HUES6 (cell line): Measurements from ENCODE around the gene KBTBD3.
A peak's percentile ranks its signal among the peaks of the same experiment; 100 is the strongest.

Experiments
- H3K27ac ChIP-seq: 2 replicates; pipeline ENCODE4 v1.7.0; 2013; ENCODE audit warnings: low read depth, mild to moderate bottlenecking, low read length, inconsistent platforms
- H3K27me3 ChIP-seq: 2 replicates; pipeline ENCODE4 v1.6.1; 2013; ENCODE audit warnings: low read length; ENCODE audit not compliant: control insufficient read depth, insufficient read depth
- H3K36me3 ChIP-seq: 2 replicates; pipeline ENCODE4 v1.6.1; 2013; ENCODE audit warnings: low read length; ENCODE audit not compliant: control insufficient read depth, insufficient read depth
- H3K4me1 ChIP-seq: 2 replicates; pipeline ENCODE4 v1.6.1; 2013; ENCODE audit warnings: low read length; ENCODE audit not compliant: control insufficient read depth, insufficient read depth
- H3K4me3 ChIP-seq: 2 replicates; pipeline ENCODE4 v1.5.1; 2013; ENCODE audit warnings: low read depth, low read length
- H3K9ac ChIP-seq: one replicate; pipeline ENCODE4 v1.6.1; 2013; ENCODE audit warnings: mild to moderate bottlenecking, low read length
- H3K9me3 ChIP-seq: 2 replicates; pipeline ENCODE4 v1.6.1; 2013; ENCODE audit warnings: low read depth, low read length; ENCODE audit not compliant: control insufficient read depth, insufficient read depth

The KBTBD3 gene

GRCh38 chr11:106087815-106088435 is 10.8 kb upstream of the KBTBD3 start:
- Histone ChIP-seq H3K4me3 (no peak overlapping the region), H3K36me3 (peaks cover 58% of the 10 kb centered on the region), H3K27me3 (no peaks in the 10 kb centered on the region), H3K27ac (0 out of 2 replicates have a peak overlapping the region, but pooled peaks have one; percentile 26), H3K4me1 (no peaks in the 10 kb centered on the region), H3K9ac (no peak overlapping the region), H3K9me3 (no peaks in the 10 kb centered on the region)

GRCh38 chr11:106086850-106087249 is 9.7 kb upstream of the KBTBD3 start:
- Histone ChIP-seq H3K9ac (no peak overlapping the region), H3K4me1 (no peaks in the 10 kb centered on the region), H3K36me3 (peaks cover 56% of the 10 kb centered on the region), H3K27me3 (no peaks in the 10 kb centered on the region), H3K9me3 (no peaks in the 10 kb centered on the region), H3K27ac (no peak overlapping the region), H3K4me3 (no peak overlapping the region)

GRCh38 chr11:106086135-106086534 is 9.0 kb upstream of the KBTBD3 start:
- Histone ChIP-seq H3K27ac (no peak overlapping the region), H3K4me3 (no peak overlapping the region), H3K9me3 (no peaks in the 10 kb centered on the region), H3K4me1 (no peaks in the 10 kb centered on the region), H3K9ac (no peak overlapping the region), H3K27me3 (no peaks in the 10 kb centered on the region), H3K36me3 (peaks cover 54% of the 10 kb centered on the region)

- Histone ChIP-seq H3K9me3 (no peaks in the 10 kb centered on the region), H3K36me3 (peaks cover 61% of the 10 kb centered on the region), H3K4me3 (no peak overlapping the region), H3K27ac (no peak overlapping the region), H3K9ac (no peak overlapping the region), H3K27me3 (no peaks in the 10 kb centered on the region), H3K4me1 (peaks cover 5% of the 10 kb centered on the region; the same call in 1 of the 2 replicates)
These were observed 4.9 kb upstream of the KBTBD3 start for GRCh38 chr11:106082096-106082495.

GRCh38 chr11:106077609-106078455 is 685 bp upstream of the KBTBD3 start, which contains the start of gene AASDHPPT:
AASDHPPT (plus strand) TSS chr11:106077662; CDS start chr11:106077711, 49 bp downstream.
- no peaks in the 10 kb centered on the region for H3K27me3 ChIP-seq
- peak within 1 kb of the TSS; percentile 94 for H3K4me3 ChIP-seq
- peak within 1 kb of the TSS; percentile 97 for H3K9ac ChIP-seq
- peaks cover 9% of the 10 kb centered on the region; the same call in 1 of the 2 replicates for H3K4me1 ChIP-seq
- no peaks in the 10 kb centered on the region for H3K9me3 ChIP-seq
- H3K36me3 ChIP-seq: peaks cover 31% of the 10 kb centered on the region
- H3K27ac ChIP-seq: peak within 1 kb of the TSS; percentile 86

- H3K27ac ChIP-seq: no peak overlapping the region
- H3K36me3 ChIP-seq: peaks cover 21% of the 10 kb centered on the region
- H3K9me3 ChIP-seq: no peaks in the 10 kb centered on the region
- peak overlapping the region; percentile 65 for H3K9ac ChIP-seq
- peaks cover 9% of the 10 kb centered on the region; the same call in 1 of the 2 replicates for H3K4me1 ChIP-seq
- H3K27me3 ChIP-seq: no peaks in the 10 kb centered on the region
- H3K4me3 ChIP-seq: peak overlapping the region; percentile 85
These were observed 802 bp downstream of the KBTBD3 start for GRCh38 chr11:106076171-106076918.

- Histone ChIP-seq H3K9ac (no peak overlapping the region), H3K9me3 (no peaks in the 10 kb centered on the region), H3K27me3 (no peaks in the 10 kb centered on the region), H3K27ac (no peak overlapping the region), H3K36me3 (no peaks in the 10 kb centered on the region), H3K4me1 (peaks cover 4% of the 10 kb centered on the region; the same call in 1 of the 2 replicates), H3K4me3 (no peak overlapping the region)
These were observed 4.3 kb downstream of the KBTBD3 start for GRCh38 chr11:106072804-106073203.

- Histone ChIP-seq H3K9ac (no peak overlapping the region), H3K36me3 (no peaks in the 10 kb centered on the region), H3K27ac (no peak overlapping the region), H3K9me3 (no peaks in the 10 kb centered on the region), H3K4me1 (no peaks in the 10 kb centered on the region), H3K27me3 (no peaks in the 10 kb centered on the region), H3K4me3 (no peak overlapping the region)
These were observed 6.5 kb downstream of the KBTBD3 start for GRCh38 chr11:106070606-106071005.

- Histone ChIP-seq H3K36me3 (no peaks in the 10 kb centered on the region), H3K4me1 (peaks cover 8% of the 10 kb centered on the region; the same call in 1 of the 2 replicates), H3K4me3 (no peak overlapping the region), H3K9me3 (no peaks in the 10 kb centered on the region), H3K27ac (no peak overlapping the region), H3K27me3 (no peaks in the 10 kb centered on the region), H3K9ac (no peak overlapping the region)
These were observed 14.1 kb downstream of the KBTBD3 start for GRCh38 chr11:106063009-106063408.

- no peaks in the 10 kb centered on the region for H3K36me3 ChIP-seq
- H3K4me1 ChIP-seq: peaks cover 8% of the 10 kb centered on the region; the same call in 1 of the 2 replicates
- no peak overlapping the region for H3K27ac ChIP-seq
- H3K9ac ChIP-seq: no peak overlapping the region
- H3K4me3 ChIP-seq: no peak overlapping the region
- H3K27me3 ChIP-seq: no peaks in the 10 kb centered on the region
- H3K9me3 ChIP-seq: no peaks in the 10 kb centered on the region
These were observed 14.9 kb downstream of the KBTBD3 start for GRCh38 chr11:106061954-106062949.
